Suprapubic skin (tissue), 4 donors: Measurements from ENCODE around the gene ABCC8. TPM values are rescaled to one million over a fixed set of nuclear protein-coding genes. Genes with fewer than 3 reads are reported as not detected.

Experiments
- DNase-seq, 2 donors: peaks; one replicate each; pipeline ENCODE4 v3.0.0-alpha.2; 2019; ENCODE audit warnings: low spot score in 2 of 2
- H3K27ac ChIP-seq: fragments of 200-600 bp; sonication (generic); one replicate; pipeline ENCODE4 v1.5.1; 2019
- H3K27me3 ChIP-seq: fragments of 200-600 bp; sonication (generic); one replicate; pipeline ENCODE4 v1.5.1; 2019
- H3K36me3 ChIP-seq: fragments of 200-600 bp; sonication (generic); one replicate; pipeline ENCODE4 v1.5.1; 2019
- H3K4me1 ChIP-seq: fragments of 200-600 bp; sonication (generic); one replicate; pipeline ENCODE4 v1.5.1; 2019
- H3K4me3 ChIP-seq: fragments of 200-600 bp; sonication (generic); one replicate; pipeline ENCODE4 v1.5.1; 2019; ENCODE audit warnings: mild to moderate bottlenecking
- H3K9me3 ChIP-seq: fragments of 200-600 bp; sonication (generic); one replicate; pipeline ENCODE4 v1.5.1; 2019
- CTCF ChIP-seq, 2 donors: fragments of 200-600 bp in 1 of 2; fragments of 450-650 bp in 1 of 2; sonication (generic) in 1 of 2; IDR thresholded peaks; one replicate each; pipeline ENCODE4 v1.5.1; 2016 to 2019; ENCODE audit warnings: antibody characterized with exemption in 2 of 2, mild to moderate bottlenecking in 1 of 2, moderate library complexity in 1 of 2
- EP300 ChIP-seq: sonication (generic); formaldehyde crosslinking; IDR thresholded peaks from one replicate; pipeline ENCODE4 v1.6.1; 2017; ENCODE audit warnings: antibody characterized with exemption
- POLR2A ChIP-seq, 2 donors: fragments of 450-650 bp; IDR thresholded peaks; one replicate each; pipeline ENCODE4 v1.6.1; 2017; ENCODE audit warnings: antibody characterized with exemption in 2 of 2, mild to moderate bottlenecking in 2 of 2, moderate library complexity in 2 of 2
- POLR2AphosphoS5 ChIP-seq, 3 donors: sonication (generic); formaldehyde crosslinking; IDR thresholded peaks; one replicate each; pipeline ENCODE4 v1.6.1; 2017; ENCODE audit warnings: antibody characterized with exemption in 3 of 3
- WGBS: methylation state at CpG from one replicate; pipeline ENCODE4 v1.1.5; 2018; 5-methylcytosine and 5-hydroxymethylcytosine counted together
- total RNA-seq, 4 donors: library from RNA; depleted of rRNA; stranded (reverse); fragments of >200 nt; gene quantifications; one replicate each; pipeline ENCODE4 v1.1.0, GENCODE V29; 2016

Gene ABCC8
- total RNA-seq, 4 donors from 2014 or later, result 0.42 TPM; not detected in 3

- no peak for DNase-seq
- Histone ChIP-seq H3K36me3 (no peaks in the 10 kb centered on the region), H3K4me1 (no peaks in the 10 kb centered on the region), H3K9me3 (no peaks in the 10 kb centered on the region), H3K27me3 (peaks cover 6% of the 10 kb centered on the region), H3K27ac (no peak overlapping the region), H3K4me3 (no peak overlapping the region)
- TF ChIP-seq POLR2AphosphoS5 (IDR thresholded peaks at IDR 0.05) (no peak), POLR2A (IDR thresholded peaks at IDR 0.05) (no peak), CTCF (IDR thresholded peaks at IDR 0.05) (no peak), EP300 (no peak)
- whole genome bisulfite sequencing, result 85% methylated on average over 6 of the region's 6 CpGs
Measured at GRCh38 chr11:17490232-17490631, 13.6 kb upstream of the ABCC8 start.

GRCh38 chr11:17489751-17490150 is 13.1 kb upstream of the ABCC8 start:
- H3K27me3 ChIP-seq, result peaks cover 6% of the 10 kb centered on the region
- WGBS, result 68% methylated on average over 5 of the region's 5 CpGs
- H3K27ac ChIP-seq, result no peak overlapping the region
- DNase-seq, result no peak
- H3K9me3 ChIP-seq, result no peaks in the 10 kb centered on the region
- no peaks in the 10 kb centered on the region for H3K36me3 ChIP-seq
- no peak overlapping the region for H3K4me3 ChIP-seq
- no peaks in the 10 kb centered on the region for H3K4me1 ChIP-seq
- no peak for TF ChIP-seq POLR2AphosphoS5 (IDR thresholded peaks at IDR 0.05)
- TF ChIP-seq EP300, result no peak
- TF ChIP-seq CTCF (IDR thresholded peaks at IDR 0.05), result no peak
- no peak for TF ChIP-seq POLR2A (IDR thresholded peaks at IDR 0.05)

- WGBS, result 89% methylated on average over 1 of the region's 1 CpG
- Histone ChIP-seq H3K36me3 (no peaks in the 10 kb centered on the region), H3K27ac (no peak overlapping the region), H3K4me1 (no peaks in the 10 kb centered on the region), H3K27me3 (peaks cover 3% of the 10 kb centered on the region), H3K4me3 (no peak overlapping the region), H3K9me3 (no peaks in the 10 kb centered on the region)
- DNase-seq, result no peak
- TF ChIP-seq CTCF (IDR thresholded peaks at IDR 0.05) (no peak), POLR2AphosphoS5 (IDR thresholded peaks at IDR 0.05) (no peak), POLR2A (IDR thresholded peaks at IDR 0.05) (no peak), EP300 (no peak)
Measured at GRCh38 chr11:17488563-17488962, 11.9 kb upstream of the ABCC8 start.

- H3K4me1 ChIP-seq, result no peaks in the 10 kb centered on the region
- 89% methylated on average over 5 of the region's 5 CpGs for WGBS
- TF ChIP-seq CTCF (IDR thresholded peaks at IDR 0.05), result no peak
- no peak for TF ChIP-seq POLR2A (IDR thresholded peaks at IDR 0.05)
- TF ChIP-seq EP300, result no peak
- TF ChIP-seq POLR2AphosphoS5 (IDR thresholded peaks at IDR 0.05), result no peak
- no peaks in the 10 kb centered on the region for H3K27me3 ChIP-seq
- no peaks in the 10 kb centered on the region for H3K9me3 ChIP-seq
- no peak for DNase-seq
- H3K27ac ChIP-seq, result no peak overlapping the region
- H3K4me3 ChIP-seq, result no peak overlapping the region
- H3K36me3 ChIP-seq, result no peaks in the 10 kb centered on the region
Measured at GRCh38 chr11:17486646-17487045, 10.0 kb upstream of the ABCC8 start.

GRCh38 chr11:17483505-17483904 is 6.9 kb upstream of the ABCC8 start:
- no peaks in the 10 kb centered on the region for H3K9me3 ChIP-seq
- H3K4me3 ChIP-seq, result no peak overlapping the region
- H3K4me1 ChIP-seq, result peaks cover 6% of the 10 kb centered on the region
- no peak overlapping the region for H3K27ac ChIP-seq
- no peaks in the 10 kb centered on the region for H3K36me3 ChIP-seq
- no peak for TF ChIP-seq EP300
- WGBS, result 85% methylated on average over 2 of the region's 2 CpGs
- H3K27me3 ChIP-seq, result peaks cover 12% of the 10 kb centered on the region
- DNase-seq, result no peak

- H3K4me1 ChIP-seq, result peaks cover 6% of the 10 kb centered on the region
- DNase-seq, result no peak
- H3K4me3 ChIP-seq, result no peak overlapping the region
- H3K36me3 ChIP-seq, result no peaks in the 10 kb centered on the region
- no peak overlapping the region for H3K27ac ChIP-seq
- no peaks in the 10 kb centered on the region for H3K9me3 ChIP-seq
- WGBS, result 93% methylated on average over 2 of the region's 5 CpGs
- TF ChIP-seq POLR2AphosphoS5 (IDR thresholded peaks at IDR 0.05) (no peak), EP300 (no peak), CTCF (IDR thresholded peaks at IDR 0.05) (no peak), POLR2A (IDR thresholded peaks at IDR 0.05) (no peak)
- peaks cover 28% of the 10 kb centered on the region for H3K27me3 ChIP-seq
Measured at GRCh38 chr11:17481905-17482304, 5.3 kb upstream of the ABCC8 start.
